ENCODE measurements around the gene CHAF1B. TPM values are rescaled to one million over a fixed set of nuclear protein-coding genes. Genes with fewer than 3 reads are reported as not detected.

CHAF1B gene
- total and polyA plus RNA-seq, 2 donors (not counting 3 experiments of a cell fraction or from before 2014, with no cell fraction given): 7.0 to 13.0 TPM

- dilution Hi-C loops (cut with MboI; ENCODE audit: extremely low pct_ligation_motif_present, low sequenced_read_pairs) (no loop called here), intact Hi-C loops (cut with micrococcal nuclease) (no loop called here)
- H4K20me1 ChIP-seq (replicated peaks; ENCODE audit: control insufficient read depth, extremely low read depth, insufficient read depth, low read length): no peaks in the 10 kb centered on the region
- TF ChIP-seq POLR2A (IDR thresholded peaks at IDR 0.05; ENCODE audit: low read depth, low read length): no peak
- TF ChIP-seq MYC (IDR thresholded peaks at IDR 0.05; ENCODE audit: low read depth, low read length): no peak
- TF ChIP-seq, protein P1, sequence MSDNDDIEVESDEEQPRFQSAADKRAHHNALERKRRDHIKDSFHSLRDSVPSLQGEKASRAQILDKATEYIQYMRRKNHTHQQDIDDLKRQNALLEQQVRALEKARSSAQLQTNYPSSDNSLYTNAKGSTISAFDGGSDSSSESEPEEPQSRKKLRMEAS (IDR thresholded peaks at IDR 0.05; ENCODE audit: insufficient read depth, insufficient read length): no peak
- TF ChIP-seq CTCF (IDR thresholded peaks at IDR 0.05; ENCODE audit: extremely low read depth in 1 of 2, insufficient read depth in 1 of 2, low read depth in 1 of 2, low read length in 2 of 2): no peak
- TF ChIP-seq POLR2AphosphoS5 (IDR thresholded peaks at IDR 0.05; ENCODE audit: insufficient read depth, low read depth, low read length): no peak
- no peak for TF ChIP-seq EZH2 (IDR thresholded peaks at IDR 0.05; ENCODE audit: borderline replicate concordance, low read depth, low read length, severe bottlenecking)
- no peak for TF ChIP-seq FOS (IDR thresholded peaks at IDR 0.05; ENCODE audit: borderline replicate concordance, insufficient read depth, low read length)
- no peak for TF ChIP-seq JUN (IDR thresholded peaks at IDR 0.05; ENCODE audit: borderline replicate concordance, insufficient read depth, insufficient read length, low read depth)
- no peak for TF ChIP-seq GATA2 (IDR thresholded peaks at IDR 0.05; ENCODE audit: insufficient read depth, insufficient read length, low read depth, low read length)
- H3K9me1 ChIP-seq (replicated peaks; ENCODE audit: control insufficient read depth, extremely low read depth, insufficient read depth, low read length): no peaks in the 10 kb centered on the region
- H3K9me3 ChIP-seq (replicated peaks; ENCODE audit: control insufficient read depth, insufficient read depth, low read length): no peaks in the 10 kb centered on the region
- H3K36me3 ChIP-seq (ENCODE audit: control insufficient read depth in 2 of 2, extremely low read depth in 1 of 2, insufficient read depth in 2 of 2, low read length in 2 of 2): no peaks in the 10 kb centered on the region
- H2AFZ ChIP-seq (ENCODE audit: low read depth, low read length): no peak overlapping the region
- peaks cover 4% of the 10 kb centered on the region for H3K4me1 ChIP-seq (ENCODE audit: control insufficient read depth, extremely low read depth, insufficient read depth, low read length)
- CTCF ChIA-PET: no interaction called here
- no peak for FAIRE-seq
- no peak overlapping the region for H3K9ac ChIP-seq (replicated peaks; ENCODE audit: extremely low read depth, insufficient read depth, low read length)
- POLR2A ChIA-PET: no interaction called here
- no peak overlapping the region for H3K27ac ChIP-seq (ENCODE audit: insufficient read depth, low read depth, low read length)
- no peaks in the 10 kb centered on the region for H3K27me3 ChIP-seq (ENCODE audit: control insufficient read depth in 2 of 2, insufficient read depth in 2 of 2, low read length in 2 of 2)
- no peak overlapping the region for H3K4me2 ChIP-seq (ENCODE audit: insufficient read depth, low read length)
- no peak for DNase-seq (ENCODE audit: low read depth, low spot score)
- H3K4me3 ChIP-seq (replicated peaks in 1 of 3; ENCODE audit: insufficient read depth in 1 of 3, low read depth in 1 of 3, low read length in 3 of 3): no peak overlapping the region
- H3K79me2 ChIP-seq (ENCODE audit: control insufficient read depth, insufficient read depth, low read length): no peaks in the 10 kb centered on the region
- no TSS peak for BruUV-seq (replicated peaks)
Observed at GRCh38 chr21:36412916-36413315, 27.7 kb downstream of the CHAF1B start.
